Trophoblast cell (in vitro differentiated cells and primary cell): ENCODE data around the gene WRAP73.

Source experiments
- DNase-seq, 2 donors: peaks; one replicate each; pipeline ENCODE4 v3.0.0-alpha.2; 2016
- H2AFZ ChIP-seq: 2 replicates; pipeline ENCODE4 v1.6.1; 2013; ENCODE audit warnings: low read length, moderate library complexity, mild to moderate bottlenecking; ENCODE audit not compliant: insufficient read depth, poor library complexity
- H2AK5ac ChIP-seq: 2 replicates; pipeline ENCODE4 v1.6.1; 2013; ENCODE audit warnings: mild to moderate bottlenecking, low read length
- H2BK120ac ChIP-seq: 2 replicates; pipeline ENCODE4 v1.6.1; 2013; ENCODE audit warnings: low read length, mild to moderate bottlenecking, moderate library complexity; ENCODE audit not compliant: insufficient read depth, poor library complexity
- H2BK12ac ChIP-seq: 2 replicates; pipeline ENCODE4 v1.6.1; 2013; ENCODE audit warnings: mild to moderate bottlenecking, low read length, moderate library complexity
- H2BK5ac ChIP-seq: 2 replicates; pipeline ENCODE4 v1.6.1; 2013; ENCODE audit warnings: low read length, low read depth, moderate library complexity, mild to moderate bottlenecking; ENCODE audit not compliant: poor library complexity
- H3K14ac ChIP-seq: 2 replicates; pipeline ENCODE4 v1.6.1; 2013; ENCODE audit warnings: mild to moderate bottlenecking, low read length
- H3K18ac ChIP-seq: 2 replicates; pipeline ENCODE4 v1.6.1; 2013; ENCODE audit warnings: mild to moderate bottlenecking, low read length
- H3K23ac ChIP-seq: 2 replicates; pipeline ENCODE4 v1.6.1; 2013; ENCODE audit warnings: low read length
- H3K27ac ChIP-seq: 2 replicates; pipeline ENCODE4 v1.5.1; 2013; ENCODE audit warnings: low read depth, mild to moderate bottlenecking, inconsistent platforms, low read length, moderate library complexity
- H3K27me3 ChIP-seq: 2 replicates; pipeline ENCODE4 v1.6.1; 2013; ENCODE audit warnings: inconsistent platforms, mild to moderate bottlenecking, low read length, moderate library complexity; ENCODE audit not compliant: insufficient read depth
- H3K36me3 ChIP-seq, 2 experiments: 1 replicate in 1 of 2; 2 replicates in 1 of 2; pipeline ENCODE4 v1.6.1; 2013; ENCODE audit warnings: low read length in 2 of 2, mild to moderate bottlenecking in 2 of 2, moderate library complexity in 1 of 2; ENCODE audit not compliant: insufficient read depth in 2 of 2, control insufficient read depth in 1 of 2
- H3K4ac ChIP-seq: 2 replicates; pipeline ENCODE4 v1.6.1; 2013; ENCODE audit warnings: low read depth, mild to moderate bottlenecking, low read length, moderate library complexity
- H3K4me1 ChIP-seq, 2 experiments: 1 replicate in 1 of 2; 2 replicates in 1 of 2; pipeline ENCODE4 v1.6.1; 2013; ENCODE audit warnings: low read length in 2 of 2, mild to moderate bottlenecking in 2 of 2, moderate library complexity in 1 of 2; ENCODE audit not compliant: insufficient read depth in 2 of 2, control insufficient read depth in 1 of 2
- H3K4me2 ChIP-seq: 2 replicates; pipeline ENCODE4 v1.6.1; 2013; ENCODE audit warnings: inconsistent platforms, mild to moderate bottlenecking, low read length, moderate library complexity
- H3K4me3 ChIP-seq: 2 replicates; pipeline ENCODE4 v1.5.1; 2013; ENCODE audit warnings: mild to moderate bottlenecking, low read depth, low read length, inconsistent platforms
- H3K79me1 ChIP-seq: one replicate; pipeline ENCODE4 v1.6.1; 2013; ENCODE audit warnings: low read length
- H3K79me2 ChIP-seq: 2 replicates; pipeline ENCODE4 v1.6.1; 2013; ENCODE audit warnings: low read length, mild to moderate bottlenecking; ENCODE audit not compliant: control insufficient read depth, insufficient read depth, poor library complexity
- H3K9ac ChIP-seq: 2 replicates; pipeline ENCODE4 v1.6.1; 2013; ENCODE audit warnings: mild to moderate bottlenecking, low read length
- H3K9me3 ChIP-seq: 2 replicates; pipeline ENCODE4 v1.6.1; 2013; ENCODE audit warnings: low read depth, mild to moderate bottlenecking, control low read depth, inconsistent platforms, low read length; ENCODE audit not compliant: insufficient read depth
- H4K12ac ChIP-seq: 2 replicates; pipeline ENCODE4 v1.6.1; 2013; ENCODE audit warnings: low read depth, mild to moderate bottlenecking, low read length, moderate library complexity
- H4K8ac ChIP-seq: 2 replicates; pipeline ENCODE4 v1.6.1; 2013; ENCODE audit warnings: low read depth, mild to moderate bottlenecking, low read length, moderate library complexity
- H4K91ac ChIP-seq: one replicate; pipeline ENCODE4 v1.6.1; 2013; ENCODE audit warnings: low read depth, mild to moderate bottlenecking, low read length, moderate library complexity
- WGBS: extraction: QIAGEN DNeasy Blood & Tissue Kit; methylation state at CpG from one replicate; pipeline ENCODE4 v1.1.7; 2013; ENCODE audit warnings: missing lambda C conversion rate; ENCODE audit not compliant: insufficient read length, insufficient coverage; ENCODE audit errors: extremely low coverage; 5-methylcytosine and 5-hydroxymethylcytosine counted together

WRAP73 gene

GRCh38 chr1:3683992-3684391, 34.1 kb upstream of the WRAP73 start:
- no peaks in the 10 kb centered on the region for H3K27me3 ChIP-seq
- H3K14ac ChIP-seq: no peak overlapping the region
- H3K4me1 ChIP-seq: peaks cover 7 to 11% of the 10 kb centered on the region in 2 experiments
- H2AK5ac ChIP-seq: no peak overlapping the region
- H3K18ac ChIP-seq: no peak overlapping the region
- no peaks in the 10 kb centered on the region for H3K79me1 ChIP-seq
- H3K36me3 ChIP-seq: no peaks in the 10 kb centered on the region
- no peak overlapping the region for H4K91ac ChIP-seq
- no peaks in the 10 kb centered on the region for H3K79me2 ChIP-seq
- H3K9me3 ChIP-seq: peaks cover 5% of the 10 kb centered on the region
- H2BK120ac ChIP-seq: no peak overlapping the region
- H3K4me2 ChIP-seq: peak overlapping the region; percentile 44
- no peak overlapping the region for H3K4me3 ChIP-seq
- no peak overlapping the region for H2AFZ ChIP-seq
- H4K12ac ChIP-seq: no peak overlapping the region
- H2BK5ac ChIP-seq: no peak overlapping the region
- H4K8ac ChIP-seq: no peak overlapping the region
- no CpG with 5 or more reads among the region's 26 CpGs for WGBS
- no peak overlapping the region for H3K23ac ChIP-seq
- DNase-seq: peak in 1 of 2 donors; percentile 34
- no peak overlapping the region for H3K27ac ChIP-seq
- no peak overlapping the region for H2BK12ac ChIP-seq
- no peak overlapping the region for H3K9ac ChIP-seq
- H3K4ac ChIP-seq: no peak overlapping the region

GRCh38 chr1:3683197-3683596, 33.3 kb upstream of the WRAP73 start:
- no peaks in the 10 kb centered on the region for H3K36me3 ChIP-seq
- WGBS: no CpG with 5 or more reads among the region's 1 CpG

DNA sequence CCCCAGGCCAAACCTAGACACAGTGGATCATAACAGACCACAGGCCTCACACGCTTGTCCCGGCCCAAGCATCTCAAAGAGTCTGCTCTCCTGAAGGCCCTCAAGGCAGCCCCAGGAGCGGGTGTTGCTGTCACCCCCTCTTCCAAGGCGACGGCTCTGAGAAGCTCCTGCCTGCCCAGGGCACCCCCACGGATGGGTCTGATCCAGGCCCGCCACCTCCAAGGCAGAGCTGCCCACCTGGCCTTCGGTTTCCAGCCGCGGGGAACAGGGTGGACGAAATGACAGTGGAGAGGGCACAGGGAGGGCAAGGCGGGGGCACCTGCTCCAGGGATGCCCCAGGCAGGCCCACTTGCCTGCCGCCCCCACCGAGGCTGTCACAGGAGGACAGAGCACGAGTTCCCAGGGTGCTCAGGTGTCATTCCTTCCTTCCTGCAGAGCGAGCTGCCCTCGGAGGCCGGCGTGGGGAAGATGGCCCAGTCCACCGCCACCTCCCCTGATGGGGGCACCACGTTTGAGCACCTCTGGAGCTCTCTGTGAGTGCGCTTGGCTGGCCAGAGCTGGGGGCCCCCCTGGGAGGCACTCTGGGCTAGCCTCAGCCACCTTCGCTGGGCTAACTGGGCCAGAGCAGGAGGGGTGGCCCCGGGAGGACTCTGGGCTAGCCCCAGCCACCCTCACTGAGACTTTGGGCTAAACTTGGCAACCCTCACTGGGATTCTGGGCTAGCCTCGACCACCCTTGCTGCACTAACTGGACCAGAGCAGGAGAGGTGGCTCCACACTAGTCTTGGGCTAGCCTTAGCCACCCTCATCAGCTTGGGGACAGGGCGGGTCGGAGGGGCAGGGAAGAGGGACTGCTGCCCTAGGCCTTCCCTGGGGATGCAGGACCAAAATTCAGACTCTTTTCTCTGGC, 32.2 kb upstream of the WRAP73 start:
- H3K4ac ChIP-seq: no peak overlapping the region
- H4K91ac ChIP-seq: no peak overlapping the region
- no peak overlapping the region for H2BK12ac ChIP-seq
- H3K4me3 ChIP-seq: no peak overlapping the region
- peaks cover 10 to 11% of the 10 kb centered on the region in 2 experiments for H3K4me1 ChIP-seq
- no peak overlapping the region for H3K27ac ChIP-seq
- no peak overlapping the region for H2BK5ac ChIP-seq
- H4K8ac ChIP-seq: no peak overlapping the region
- H4K12ac ChIP-seq: no peak overlapping the region
- H2AFZ ChIP-seq: no peak overlapping the region
- no peak for DNase-seq
- H3K9me3 ChIP-seq: peaks cover 5% of the 10 kb centered on the region
- H3K9ac ChIP-seq: no peak overlapping the region
- H3K79me1 ChIP-seq: no peaks in the 10 kb centered on the region
- no peaks in the 10 kb centered on the region for H3K27me3 ChIP-seq
- H3K14ac ChIP-seq: no peak overlapping the region
- no peak overlapping the region for H2BK120ac ChIP-seq
- H3K79me2 ChIP-seq: no peaks in the 10 kb centered on the region
- H3K23ac ChIP-seq: no peak overlapping the region
- H3K36me3 ChIP-seq: no peaks in the 10 kb centered on the region
- H3K4me2 ChIP-seq: no peak overlapping the region
- no peak overlapping the region for H2AK5ac ChIP-seq
- no CpG with 5 or more reads among the region's 27 CpGs for WGBS
- H3K18ac ChIP-seq: no peak overlapping the region

More at GRCh38 chr1:3683197-3683596, 33.3 kb upstream of the WRAP73 start:
- Histone ChIP-seq H2AK5ac (no peak overlapping the region), H3K18ac (no peak overlapping the region), H2BK12ac (no peak overlapping the region), H3K4me2 (no peak overlapping the region), H4K8ac (no peak overlapping the region), H2BK120ac (no peak overlapping the region), H3K27ac (no peak overlapping the region), H4K91ac (no peak overlapping the region), H3K79me1 (no peaks in the 10 kb centered on the region), H3K23ac (no peak overlapping the region), H2BK5ac (no peak overlapping the region), H3K4ac (no peak overlapping the region), H4K12ac (no peak overlapping the region), H3K4me1 (peaks cover 10 to 11% of the 10 kb centered on the region in 2 experiments), H3K9me3 (peaks cover 5% of the 10 kb centered on the region), H3K79me2 (no peaks in the 10 kb centered on the region), H2AFZ (no peak overlapping the region), H3K27me3 (no peaks in the 10 kb centered on the region), H3K9ac (no peak overlapping the region), H3K14ac (no peak overlapping the region), H3K4me3 (no peak overlapping the region)
- no peak for DNase-seq

GRCh38 chr1:3681231-3681897, 31.5 kb upstream of the WRAP73 start:
- Histone ChIP-seq H3K23ac (no peak overlapping the region), H3K4me3 (no peak overlapping the region), H3K79me2 (no peaks in the 10 kb centered on the region), H3K27ac (no peak overlapping the region), H3K18ac (no peak overlapping the region), H4K8ac (no peak overlapping the region), H4K12ac (no peak overlapping the region), H3K9ac (no peak overlapping the region), H3K79me1 (no peaks in the 10 kb centered on the region), H2BK120ac (peak overlapping the region; percentile 34), H3K4ac (peak overlapping the region; percentile 15), H2AFZ (peak overlapping the region; percentile 30), H3K36me3 (no peaks in the 10 kb centered on the region), H3K14ac (peak overlapping the region; percentile 37), H2BK5ac (no peak overlapping the region), H2BK12ac (no peak overlapping the region), H3K4me2 (no peak overlapping the region), H2AK5ac (peak overlapping the region; percentile 26), H3K9me3 (peaks cover 5% of the 10 kb centered on the region), H3K27me3 (no peaks in the 10 kb centered on the region), H4K91ac (peak overlapping the region; percentile 83), H3K4me1 (peaks cover 10 to 11% of the 10 kb centered on the region in 2 experiments)
- no CpG with 5 or more reads among the region's 19 CpGs for WGBS
- DNase-seq: no peak
